ENCODE measurements around the gene PDCD1. TPM values are rescaled to one million over a fixed set of nuclear protein-coding genes. Genes with fewer than 3 reads are reported as not detected.
A peak's percentile ranks its signal among the peaks of the same experiment; 100 is the strongest.

The PDCD1 gene
- total RNA-seq, 1 experiment from 2014 or later, result not detected

GRCh38 chr2:241859017-241859435, 332 bp upstream of the PDCD1 start:
- no peak overlapping the region for H3K9ac ChIP-seq (ENCODE audit: low read length)
- no peaks in the 10 kb centered on the region for H3K27me3 ChIP-seq (ENCODE audit: low read length)
- no peaks in the 10 kb centered on the region for H4K20me1 ChIP-seq (ENCODE audit: low read length)
- H3K36me3 ChIP-seq (ENCODE audit: low read depth, low read length), result no peaks in the 10 kb centered on the region
- no peaks in the 10 kb centered on the region for H3K4me1 ChIP-seq (ENCODE audit: insufficient read depth, low read length)
- no peak overlapping the region for H3K4me3 ChIP-seq (ENCODE audit: low read length)
- no peaks in the 10 kb centered on the region for H3F3A ChIP-seq (ENCODE audit: low read length, unreplicated experiment)
- ATAC-seq, result no peak
- POLR2A ChIA-PET (ENCODE audit: unreplicated experiment), result no interaction called here
- intact Hi-C loops (cut with micrococcal nuclease), result no loop called here
- no TSS peak for BruUV-seq (replicated peaks)
- TF ChIP-seq CTCF (conservative IDR thresholded peaks at IDR 0.05; ENCODE audit: low read depth, low read length) (no peak), EZH2 (IDR thresholded peaks at IDR 0.05; ENCODE audit: low read length, unreplicated experiment) (no peak), EZH2phosphoT487 (IDR thresholded peaks at IDR 0.05; ENCODE audit: borderline replicate concordance, low read length) (no peak)
- no peak overlapping the region for H2AFZ ChIP-seq (ENCODE audit: low read length)
- H3K4me2 ChIP-seq (ENCODE audit: low read length), result 0 out of 2 replicates have a peak overlapping the region, but pooled peaks have one; percentile 77
- no peaks in the 10 kb centered on the region for H3K79me2 ChIP-seq (ENCODE audit: low read length)
- no peaks in the 10 kb centered on the region for H3K9me3 ChIP-seq (ENCODE audit: low read length)
- no peak overlapping the region for H3K27ac ChIP-seq (ENCODE audit: low read length)
- no peaks in the 10 kb centered on the region for H3K9me2 ChIP-seq (replicated peaks; ENCODE audit: low read length)
- DNase-seq, result no peak
- CTCF ChIA-PET, result interaction anchor here (0.5 kb wide), 1 partner anchor 223 kb away, joined by 3 read pairs; no protein-coding TSS in a partner anchor

GRCh38 chr2:241857572-241858121, 1.0 kb downstream of the PDCD1 start:
- Histone ChIP-seq H4K20me1 (ENCODE audit: low read length) (no peaks in the 10 kb centered on the region), H3K27ac (ENCODE audit: low read length) (no peak overlapping the region), H3K9ac (ENCODE audit: low read length) (no peak overlapping the region), H3K27me3 (ENCODE audit: low read length) (no peaks in the 10 kb centered on the region), H3K9me3 (ENCODE audit: low read length) (no peaks in the 10 kb centered on the region), H3F3A (ENCODE audit: low read length, unreplicated experiment) (no peaks in the 10 kb centered on the region), H2AFZ (ENCODE audit: low read length) (no peak overlapping the region), H3K4me3 (ENCODE audit: low read length) (no peak overlapping the region), H3K79me2 (ENCODE audit: low read length) (no peaks in the 10 kb centered on the region), H3K4me2 (ENCODE audit: low read length) (no peak overlapping the region), H3K9me2 (replicated peaks; ENCODE audit: low read length) (no peaks in the 10 kb centered on the region), H3K4me1 (ENCODE audit: insufficient read depth, low read length) (no peaks in the 10 kb centered on the region; the same call in 1 of the 2 replicates), H3K36me3 (ENCODE audit: low read depth, low read length) (no peaks in the 10 kb centered on the region)
- TF ChIP-seq CTCF (conservative IDR thresholded peaks at IDR 0.05; ENCODE audit: low read depth, low read length) (no peak), EZH2phosphoT487 (IDR thresholded peaks at IDR 0.05; ENCODE audit: borderline replicate concordance, low read length) (no peak), EZH2 (IDR thresholded peaks at IDR 0.05; ENCODE audit: low read length, unreplicated experiment) (no peak)
- DNase-seq, result no peak
- CTCF ChIA-PET, result no interaction called here
- POLR2A ChIA-PET (ENCODE audit: unreplicated experiment), result no interaction called here
- BruUV-seq (replicated peaks), result no TSS peak
- intact Hi-C loops (cut with micrococcal nuclease), result no loop called here
- ATAC-seq, result no peak

- no peak overlapping the region for H3K4me3 ChIP-seq (ENCODE audit: low read length)
- H3F3A ChIP-seq (ENCODE audit: low read length, unreplicated experiment), result no peaks in the 10 kb centered on the region
- H3K27ac ChIP-seq (ENCODE audit: low read length), result no peak overlapping the region
- H3K9ac ChIP-seq (ENCODE audit: low read length), result no peak overlapping the region
- no peak overlapping the region for H2AFZ ChIP-seq (ENCODE audit: low read length)
- no TSS peak for BruUV-seq (replicated peaks)
- ChIA-PET CTCF (no interaction called here), POLR2A (ENCODE audit: unreplicated experiment) (no interaction called here)
- H3K36me3 ChIP-seq (ENCODE audit: low read depth, low read length), result no peaks in the 10 kb centered on the region
- no peaks in the 10 kb centered on the region; the same call in 1 of the 2 replicates for H3K4me1 ChIP-seq (ENCODE audit: insufficient read depth, low read length)
- DNase-seq (no peak), ATAC-seq (no peak)
- H3K9me3 ChIP-seq (ENCODE audit: low read length), result no peaks in the 10 kb centered on the region
- no peak overlapping the region for H3K4me2 ChIP-seq (ENCODE audit: low read length)
- no peaks in the 10 kb centered on the region for H4K20me1 ChIP-seq (ENCODE audit: low read length)
- TF ChIP-seq CTCF (conservative IDR thresholded peaks at IDR 0.05; ENCODE audit: low read depth, low read length) (no peak), EZH2phosphoT487 (IDR thresholded peaks at IDR 0.05; ENCODE audit: borderline replicate concordance, low read length) (no peak), EZH2 (IDR thresholded peaks at IDR 0.05; ENCODE audit: low read length, unreplicated experiment) (no peak)
- H3K79me2 ChIP-seq (ENCODE audit: low read length), result no peaks in the 10 kb centered on the region
- no peaks in the 10 kb centered on the region for H3K9me2 ChIP-seq (replicated peaks; ENCODE audit: low read length)
- no peaks in the 10 kb centered on the region for H3K27me3 ChIP-seq (ENCODE audit: low read length)
- intact Hi-C loops (cut with micrococcal nuclease), result no loop called here
These were observed 1.6 kb downstream of the PDCD1 start for GRCh38 chr2:241857041-241857541.

All from PC-3 (cell line).